Esophagus (tissue), 2 donors: ENCODE data around the gene DSP. TPM values are rescaled to one million over a fixed set of nuclear protein-coding genes. Genes with fewer than 3 reads are reported as not detected.

Experiments used
- H3K27ac ChIP-seq, 2 donors: one replicate each; pipeline ENCODE4 v1.5.1; 2013; ENCODE audit warnings: low read depth in 2 of 2, mild to moderate bottlenecking in 2 of 2, inconsistent platforms in 1 of 2, low read length in 1 of 2, moderate library complexity in 1 of 2
- H3K27me3 ChIP-seq, 2 donors: one replicate each; pipeline ENCODE4 v1.6.1; 2013; ENCODE audit warnings: low read length in 2 of 2, control low read depth in 1 of 2, mild to moderate bottlenecking in 1 of 2; ENCODE audit not compliant: insufficient read depth in 2 of 2, control insufficient read depth in 1 of 2
- H3K36me3 ChIP-seq, 2 donors: one replicate each; pipeline ENCODE4 v1.6.1; 2013; ENCODE audit warnings: low read length in 1 of 2; ENCODE audit not compliant: control insufficient read depth in 2 of 2, insufficient read depth in 2 of 2
- H3K4me1 ChIP-seq, 2 donors: one replicate each; pipeline ENCODE4 v1.6.1; 2013; ENCODE audit warnings: low read length in 1 of 2; ENCODE audit not compliant: control insufficient read depth in 2 of 2, insufficient read depth in 2 of 2
- H3K4me3 ChIP-seq, 2 donors: one replicate each; pipeline ENCODE4 v1.5.1; 2013; ENCODE audit warnings: low read length in 2 of 2, mild to moderate bottlenecking in 2 of 2, low read depth in 1 of 2, moderate library complexity in 1 of 2
- H3K9me3 ChIP-seq, 2 donors: one replicate each; pipeline ENCODE4 v1.6.1; 2013; ENCODE audit warnings: mild to moderate bottlenecking in 2 of 2, low read depth in 1 of 2, low read length in 1 of 2, moderate library complexity in 1 of 2; ENCODE audit not compliant: control insufficient read depth in 2 of 2, insufficient read depth in 1 of 2
- WGBS, 2 donors: extraction: QIAGEN DNeasy Blood & Tissue Kit; methylation state at CpG; one replicate each; pipeline ENCODE4 v1.1.7; 2013; 5-methylcytosine and 5-hydroxymethylcytosine counted together
- polyA plus RNA-seq, 2 donors: library from polyadenylated mRNA; stranded (reverse); fragments of 200-250 nt; gene quantifications; one replicate each; pipeline ENCODE4 v1.2.3, GENCODE V29; 2013
- donor health status: healthy with polysubstance abuse.
- donor health status: Bipolar disorder and iron deficiency.

Gene DSP
- polyA plus RNA-seq, 2 donors = 182 to 349 TPM

- 77 to 81% methylated on average over 14 of the region's 14 CpGs for WGBS, 2 donors
- H3K9me3 ChIP-seq = no peaks in the 10 kb centered on the region
- peaks cover 0 to 2% of the 10 kb centered on the region in 2 donors for H3K4me1 ChIP-seq
- peaks cover 10 to 44% of the 10 kb centered on the region in 2 donors for H3K36me3 ChIP-seq
- peak overlapping the region in 1 of 2 donors; percentile 9 for H3K27ac ChIP-seq
- H3K4me3 ChIP-seq = no peak overlapping the region
- H3K27me3 ChIP-seq = no peaks in the 10 kb centered on the region
Measured at GRCh38 chr6:7580927-7581618, 39.6 kb downstream of the DSP start.

GRCh38 chr6:7585287-7585930 lies 43.9 kb downstream of the DSP start:
- 96 to 97% methylated on average over 28 of the region's 28 CpGs for WGBS, 2 donors
- H3K27ac ChIP-seq = no peak overlapping the region
- H3K36me3 ChIP-seq = peaks cover 7 to 35% of the 10 kb centered on the region in 2 donors
- no peaks in the 10 kb centered on the region for H3K9me3 ChIP-seq
- H3K4me3 ChIP-seq = no peak overlapping the region
- H3K27me3 ChIP-seq = no peaks in the 10 kb centered on the region
- H3K4me1 ChIP-seq = peaks cover 0 to 2% of the 10 kb centered on the region in 2 donors

- 60 to 65% methylated on average over 3 of the region's 3 CpGs for WGBS, 2 donors
- H3K27ac ChIP-seq = peak overlapping the region in 1 of 2 donors; percentile 48
- H3K4me3 ChIP-seq = no peak overlapping the region
- no peaks in the 10 kb centered on the region for H3K9me3 ChIP-seq
- no peaks in the 10 kb centered on the region for H3K27me3 ChIP-seq
- H3K36me3 ChIP-seq = peaks cover 7 to 24% of the 10 kb centered on the region in 2 donors
- H3K4me1 ChIP-seq = peaks cover 0 to 10% of the 10 kb centered on the region in 2 donors
Measured at GRCh38 chr6:7587631-7588100, 46.2 kb downstream of the DSP start.

- Histone ChIP-seq H3K4me3 (no peak overlapping the region), H3K4me1 (peaks cover 0 to 10% of the 10 kb centered on the region in 2 donors), H3K36me3 (peaks cover 7 to 17% of the 10 kb centered on the region in 2 donors), H3K27ac (no peak overlapping the region), H3K9me3 (no peaks in the 10 kb centered on the region), H3K27me3 (no peaks in the 10 kb centered on the region)
- WGBS, 2 donors = 64 to 69% methylated on average over 4 of the region's 4 CpGs
Measured at GRCh38 chr6:7588506-7588905, 47.0 kb downstream of the DSP start.

GRCh38 chr6:7589221-7589620 lies 47.8 kb downstream of the DSP start:
- Histone ChIP-seq H3K4me3 (peak overlapping the region in 1 of 2 donors; percentile 76), H3K9me3 (no peaks in the 10 kb centered on the region), H3K27me3 (no peaks in the 10 kb centered on the region), H3K27ac (no peak overlapping the region), H3K4me1 (peaks cover 0 to 10% of the 10 kb centered on the region in 2 donors), H3K36me3 (peaks cover 3 to 11% of the 10 kb centered on the region in 2 donors)
- WGBS, 2 donors = 61 to 71% methylated on average over 3 of the region's 3 CpGs

GRCh38 chr6:7589949-7590917 lies 48.8 kb downstream of the DSP start, which contains the start of gene SNRNP48:
SNRNP48 (plus strand) TSS chr6:7590198; CDS start chr6:7590258, 60 bp downstream.
- peak within 1 kb of the TSS; percentile 74 to 83 for H3K27ac ChIP-seq
- H3K9me3 ChIP-seq = no peaks in the 10 kb centered on the region
- no peaks in the 10 kb centered on the region for H3K27me3 ChIP-seq

GRCh38 chr6:7590918-7591302 lies 49.4 kb downstream of the DSP start:
- Histone ChIP-seq H3K9me3 (no peaks in the 10 kb centered on the region), H3K27ac (no peak overlapping the region), H3K4me3 (peak overlapping the region; percentile 76 to 99), H3K27me3 (no peaks in the 10 kb centered on the region), H3K4me1 (peaks cover 0 to 8% of the 10 kb centered on the region in 2 donors), H3K36me3 (peaks cover 0 to 3% of the 10 kb centered on the region in 2 donors)
- WGBS, 2 donors = 9 to 15% methylated on average over 10 of the region's 10 CpGs

More at GRCh38 chr6:7589949-7590917, 48.8 kb downstream of the DSP start, which contains the start of gene SNRNP48:
- Histone ChIP-seq H3K4me3 (peak within 1 kb of the TSS; percentile 76 to 99), H3K36me3 (peaks cover 3% of the 10 kb centered on the region in 2 donors), H3K4me1 (peaks cover 0 to 8% of the 10 kb centered on the region in 2 donors)
- 1% methylated on average over 69 to 72 of the region's 72 CpGs for WGBS, 2 donors

- Histone ChIP-seq H3K27me3 (no peaks in the 10 kb centered on the region), H3K4me3 (no peak overlapping the region), H3K4me1 (peaks cover 0 to 8% of the 10 kb centered on the region in 2 donors), H3K36me3 (peaks cover 0 to 3% of the 10 kb centered on the region in 2 donors), H3K9me3 (no peaks in the 10 kb centered on the region), H3K27ac (no peak overlapping the region)
- WGBS, 2 donors = 96 to 98% methylated on average over 5 of the region's 5 CpGs
Measured at GRCh38 chr6:7591770-7592169, 50.3 kb downstream of the DSP start.

- H3K9me3 ChIP-seq = no peaks in the 10 kb centered on the region
- peaks cover 0 to 8% of the 10 kb centered on the region in 2 donors for H3K4me1 ChIP-seq
- WGBS, 2 donors = 63 to 72% methylated on average over 1 of the region's 1 CpG
- H3K4me3 ChIP-seq = no peak overlapping the region
- no peak overlapping the region for H3K27ac ChIP-seq
- no peaks in the 10 kb centered on the region for H3K27me3 ChIP-seq
- H3K36me3 ChIP-seq = peaks cover 0 to 3% of the 10 kb centered on the region in 2 donors
Measured at GRCh38 chr6:7593229-7593628, 51.8 kb downstream of the DSP start.
